B cell (primary cell): ENCODE measurements around the gene TPMT. TPM values are rescaled to one million over a fixed set of nuclear protein-coding genes. Genes with fewer than 3 reads are reported as not detected.

Experiments used
- ATAC-seq: fragments of 200-7000 bp; cut with Tn5 transposase; one replicate; pipeline ENCODE4 v1.10.0; 2021; ENCODE audit warnings: low read depth, mild to moderate bottlenecking, moderate number of reproducible peaks, moderate library complexity
- CTCF ChIA-PET: fragments of 350-600 bp; sonication (Branson Sonifier 250); formaldehyde crosslinking; loops from one replicate; lab custom pipeline; 2021; ENCODE audit warnings: antibody characterized with exemption, inconsistent platforms; lab: Charles Lee
- POLR2A ChIA-PET: fragments of 350-600 bp; sonication (Branson Sonifier 250); formaldehyde crosslinking; loops from one replicate; lab custom pipeline; 2021; ENCODE audit warnings: antibody characterized with exemption; lab: Charles Lee
- DNase-seq: peaks from one replicate; pipeline ENCODE4 v3.0.0; 2013
- H2AFZ ChIP-seq: 2 replicates; pipeline ENCODE4 v1.6.1; 2012; ENCODE audit warnings: mild to moderate bottlenecking, low read depth, low read length; ENCODE audit not compliant: insufficient read depth, poor library complexity, severe bottlenecking
- H3K27ac ChIP-seq, 2 donors: 1 replicate in 1 of 2; 2 replicates in 1 of 2; pipeline ENCODE4 v1.5.1; 2012 to 2013; ENCODE audit warnings: low read length in 2 of 2, mild to moderate bottlenecking in 2 of 2, moderate library complexity in 1 of 2
- H3K27me3 ChIP-seq, 4 experiments: fragments of 200-600 bp in 1 of 4; sonication (generic) in 1 of 4; replicated peaks in 1 of 4; 1 replicate in 2 of 4; 2 replicates in 2 of 4; pipeline versions ENCODE4 v1.6.1 to v1.7.0; 2013 to 2016; ENCODE audit warnings: low read length in 3 of 4, mild to moderate bottlenecking in 2 of 4, mixed read lengths in 1 of 4, moderate library complexity in 1 of 4; ENCODE audit not compliant: insufficient read depth in 4 of 4, control insufficient read depth in 3 of 4; ENCODE audit errors: control extremely low read depth in 1 of 4
- H3K36me3 ChIP-seq, 2 experiments: replicated peaks in 1 of 2; 1 replicate in 1 of 2; 2 replicates in 1 of 2; pipeline versions ENCODE4 v1.6.1 to v1.7.1; 2013; ENCODE audit warnings: low read length in 1 of 2; ENCODE audit not compliant: insufficient read depth in 2 of 2, control insufficient read depth in 1 of 2; ENCODE audit errors: control extremely low read depth in 1 of 2, extremely low read depth in 1 of 2
- H3K4me1 ChIP-seq, 2 donors: fragments of 200-600 bp in 1 of 2; sonication (generic) in 1 of 2; 1 replicate in 1 of 2; 2 replicates in 1 of 2; pipeline versions ENCODE4 v1.5.1 to v1.6.1; 2013 to 2017; ENCODE audit warnings: low read length in 2 of 2; ENCODE audit not compliant: control insufficient read depth in 2 of 2, insufficient read depth in 2 of 2
- H3K4me2 ChIP-seq: replicated peaks from 2 replicates; pipeline ENCODE3; 2012; ENCODE audit warnings: mild to moderate bottlenecking, low read depth, low read length; ENCODE audit not compliant: poor library complexity, severe bottlenecking
- H3K4me3 ChIP-seq, 5 experiments: fragments of 200-600 bp in 1 of 5; sonication (generic) in 1 of 5; 1 replicate in 3 of 5; 2 replicates in 2 of 5; pipeline versions ENCODE4 v1.5.1 to v1.7.0; 2011 to 2016; ENCODE audit warnings: low read length in 4 of 5, mild to moderate bottlenecking in 4 of 5, low read depth in 2 of 5, control low read depth in 1 of 5, moderate library complexity in 1 of 5; ENCODE audit not compliant: insufficient read depth in 1 of 5; ENCODE audit errors: control extremely low read depth in 1 of 5, extremely low read depth in 1 of 5
- H3K79me2 ChIP-seq: fragments of 200-600 bp; sonication (generic); one replicate; pipeline ENCODE4 v1.6.0; 2016; ENCODE audit warnings: low read length; ENCODE audit not compliant: control insufficient read depth, insufficient read depth
- H3K9ac ChIP-seq: fragments of 200-600 bp; sonication (generic); 2 replicates; pipeline ENCODE4 v1.6.1; 2017; ENCODE audit warnings: mild to moderate bottlenecking, low read length, moderate library complexity
- H3K9me3 ChIP-seq, 3 donors: one replicate each; pipeline versions ENCODE4 v1.6.1 to v1.7.1; 2013; ENCODE audit warnings: low read length in 2 of 3; ENCODE audit not compliant: control insufficient read depth in 2 of 3, insufficient read depth in 1 of 3; ENCODE audit errors: control extremely low read depth in 1 of 3
- H4K20me1 ChIP-seq: 2 replicates; pipeline ENCODE4 v1.6.0; 2012; ENCODE audit warnings: mild to moderate bottlenecking, low read length; ENCODE audit not compliant: insufficient read depth, control insufficient read depth, poor library complexity, severe bottlenecking
- H3K27ac Mint-ChIP-seq: one replicate; pipeline ENCODE4 v1.8.0; 2021; ENCODE audit warnings: mixed read lengths
- H3K27me3 Mint-ChIP-seq: one replicate; pipeline ENCODE4 v1.8.0; 2021; ENCODE audit warnings: mixed read lengths
- H3K4me1 Mint-ChIP-seq: one replicate; pipeline ENCODE4 v1.8.0; 2021; ENCODE audit warnings: mixed read lengths
- H3K4me3 Mint-ChIP-seq: one replicate; pipeline ENCODE4 v1.8.0; 2021; ENCODE audit warnings: mixed read lengths
- H3K9me3 Mint-ChIP-seq: one replicate; pipeline ENCODE4 v1.8.0; 2022; ENCODE audit warnings: mixed read lengths; ENCODE audit not compliant: insufficient read depth
- EZH2 ChIP-seq: IDR thresholded peaks from 2 replicates; pipeline ENCODE4 v1.6.1; 2012; ENCODE audit warnings: borderline replicate concordance, low read depth, mild to moderate bottlenecking, moderate library complexity, low read length; ENCODE audit not compliant: insufficient read depth, poor library complexity, severe bottlenecking
- WGBS: methylation state at CpG from one replicate; pipeline ENCODE4 v1.1.5; 2013; ENCODE audit warnings: missing lambda C conversion rate; ENCODE audit not compliant: insufficient coverage; 5-methylcytosine and 5-hydroxymethylcytosine counted together
- intact Hi-C: fragments of 100-400 bp; cut with micrococcal nuclease; formaldehyde crosslinking; loops from one replicate; pipeline ENCODE4 v1.10.0; 2022
- polyA plus RNA-seq: library from polyadenylated mRNA; depleted of rRNA; stranded (reverse); fragments of >200 nt; gene quantifications from 2 replicates; pipeline ENCODE4 v1.2.3, GENCODE V29; 2012
- total RNA-seq, 2 donors: library from RNA; stranded (reverse); fragments of 120-200 nt in 1 of 2; gene quantifications; 1 replicate in 1 of 2; 2 replicates in 1 of 2; pipeline versions ENCODE4 v1.2.3 to v1.2.4, GENCODE V29; 2013 to 2022
- TF ChIP-seq, protein P1 (sequence below): fragments of 200-600 bp; IDR thresholded peaks from one replicate; pipeline ENCODE4 v1.8.0; 2022; ENCODE audit warnings: antibody characterized with exemption, mild to moderate bottlenecking

TPMT gene
- total and polyA plus RNA-seq, 2 donors (not counting 1 experiment from before 2014, with no cell fraction given) = 1.9 to 2.5 TPM

DNA sequence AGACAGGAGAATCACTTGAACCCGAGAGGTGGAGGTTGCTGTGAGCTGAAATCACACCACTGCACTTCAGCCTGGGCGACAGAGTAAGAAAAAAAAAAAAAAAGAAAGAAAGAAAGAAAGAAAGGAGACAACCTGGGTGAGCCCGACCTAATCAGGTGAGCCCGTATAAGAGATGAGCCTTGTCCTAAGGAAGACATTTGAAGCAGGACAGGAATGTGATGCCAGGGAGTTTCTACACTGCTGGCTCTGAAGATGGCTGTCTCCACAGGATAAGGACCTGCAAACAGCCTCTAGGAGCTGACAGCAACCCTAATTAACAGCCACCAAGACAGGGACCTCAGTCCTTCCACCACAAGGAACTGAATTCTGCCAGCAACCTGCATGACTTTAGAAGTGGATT, 74.3 kb downstream of the TPMT start:
- intact Hi-C loops = no loop called here
- H3K79me2 ChIP-seq = no peaks in the 10 kb centered on the region
- Mint-ChIP-seq H3K4me1 (no peaks in the 10 kb centered on the region), H3K27me3 (peaks cover 10% of the 10 kb centered on the region), H3K9me3 (no peaks in the 10 kb centered on the region), H3K4me3 (no peak overlapping the region), H3K27ac (no peak overlapping the region)
- ChIA-PET POLR2A (no interaction called here), CTCF (no interaction called here)
- no peak overlapping the region for H3K9ac ChIP-seq
- WGBS = 86% methylated on average over 3 of the region's 4 CpGs
- no peak overlapping the region for H3K4me2 ChIP-seq
- no peaks in the 10 kb centered on the region for H3K4me1 ChIP-seq
- H3K9me3 ChIP-seq = peaks cover 0 to 1% (median 0%) of the 10 kb centered on the region in 3 donors
- no peak overlapping the region for H3K27ac ChIP-seq
- H4K20me1 ChIP-seq = no peaks in the 10 kb centered on the region
- no peak overlapping the region for H3K4me3 ChIP-seq
- DNase-seq (no peak), ATAC-seq (no peak)
- H3K27me3 ChIP-seq = no peaks in the 10 kb centered on the region
- no peaks in the 10 kb centered on the region for H3K36me3 ChIP-seq
- no peak overlapping the region for H2AFZ ChIP-seq
- TF ChIP-seq, protein P1, sequence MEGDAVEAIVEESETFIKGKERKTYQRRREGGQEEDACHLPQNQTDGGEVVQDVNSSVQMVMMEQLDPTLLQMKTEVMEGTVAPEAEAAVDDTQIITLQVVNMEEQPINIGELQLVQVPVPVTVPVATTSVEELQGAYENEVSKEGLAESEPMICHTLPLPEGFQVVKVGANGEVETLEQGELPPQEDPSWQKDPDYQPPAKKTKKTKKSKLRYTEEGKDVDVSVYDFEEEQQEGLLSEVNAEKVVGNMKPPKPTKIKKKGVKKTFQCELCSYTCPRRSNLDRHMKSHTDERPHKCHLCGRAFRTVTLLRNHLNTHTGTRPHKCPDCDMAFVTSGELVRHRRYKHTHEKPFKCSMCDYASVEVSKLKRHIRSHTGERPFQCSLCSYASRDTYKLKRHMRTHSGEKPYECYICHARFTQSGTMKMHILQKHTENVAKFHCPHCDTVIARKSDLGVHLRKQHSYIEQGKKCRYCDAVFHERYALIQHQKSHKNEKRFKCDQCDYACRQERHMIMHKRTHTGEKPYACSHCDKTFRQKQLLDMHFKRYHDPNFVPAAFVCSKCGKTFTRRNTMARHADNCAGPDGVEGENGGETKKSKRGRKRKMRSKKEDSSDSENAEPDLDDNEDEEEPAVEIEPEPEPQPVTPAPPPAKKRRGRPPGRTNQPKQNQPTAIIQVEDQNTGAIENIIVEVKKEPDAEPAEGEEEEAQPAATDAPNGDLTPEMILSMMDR = no peak
- no peak for TF ChIP-seq EZH2

DNA sequence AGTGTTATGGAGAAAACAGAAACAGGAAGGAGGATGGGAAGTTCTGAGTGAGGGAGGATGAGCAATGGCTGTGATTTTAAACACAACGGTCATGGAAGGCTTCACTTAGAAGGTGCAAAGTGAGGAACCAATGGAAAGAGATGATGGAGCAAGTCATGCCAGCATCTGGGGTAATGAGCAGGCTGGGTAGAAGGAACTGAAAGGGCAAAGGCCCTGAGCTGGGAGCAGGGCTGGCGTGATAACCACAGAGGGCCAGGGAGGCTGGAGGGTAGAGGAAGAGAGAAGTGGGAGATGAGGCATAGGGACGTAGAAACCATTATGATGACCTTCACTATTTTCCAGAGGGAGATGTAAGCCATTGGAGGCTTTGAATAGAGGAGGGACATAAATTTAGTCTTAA, 76.0 kb downstream of the TPMT start:
- H3K4me3 ChIP-seq = no peak overlapping the region
- H3K4me2 ChIP-seq = no peak overlapping the region
- H3K27ac Mint-ChIP-seq = no peak overlapping the region
- POLR2A ChIA-PET = no interaction called here
- DNase-seq (no peak), ATAC-seq (no peak)
- no peaks in the 10 kb centered on the region for H4K20me1 ChIP-seq
- no peaks in the 10 kb centered on the region for H3K27me3 ChIP-seq
- no peak overlapping the region for H3K4me3 Mint-ChIP-seq
- H3K4me1 ChIP-seq = no peaks in the 10 kb centered on the region
- H3K9ac ChIP-seq = no peak overlapping the region
- H2AFZ ChIP-seq = no peak overlapping the region
- TF ChIP-seq, protein P1 = no peak
- no peak for TF ChIP-seq EZH2
- CTCF ChIA-PET = no interaction called here
- no peaks in the 10 kb centered on the region for H3K79me2 ChIP-seq
- peaks cover 4% of the 10 kb centered on the region for H3K9me3 Mint-ChIP-seq
- intact Hi-C loops = no loop called here
- peaks cover 0 to 4% (median 3%) of the 10 kb centered on the region in 3 donors for H3K9me3 ChIP-seq
- H3K27ac ChIP-seq = no peak overlapping the region
- no peaks in the 10 kb centered on the region for H3K4me1 Mint-ChIP-seq
- H3K27me3 Mint-ChIP-seq = peaks cover 10% of the 10 kb centered on the region
- WGBS = 61% methylated on average over 2 of the region's 3 CpGs
- no peaks in the 10 kb centered on the region for H3K36me3 ChIP-seq

Other genes with a start within 250 kb of the TPMT start
- gene KIF13A, start 167.4 kb downstream of the TPMT start, total RNA-seq = 21.3 and 23.4 TPM in 2 replicates
- gene KIF13A, start 167.4 kb downstream of the TPMT start, polyA plus RNA-seq = 2.1 and 3.1 TPM in 2 replicates
- 1.0 and 1.1 TPM in 2 replicates for gene NHLRC1, start 32.4 kb downstream of the TPMT start, total RNA-seq
- 0.31 and 0.45 TPM in 2 replicates for gene NHLRC1, start 32.4 kb downstream of the TPMT start, polyA plus RNA-seq
- gene KDM1B, start 345 bp upstream of the TPMT start, total RNA-seq = 10.0 and 10.9 TPM in 2 replicates
- gene KDM1B, start 345 bp upstream of the TPMT start, polyA plus RNA-seq = 16.0 and 18.9 TPM in 2 replicates
- gene DEK, start 109.5 kb upstream of the TPMT start, total RNA-seq = 103 and 114 TPM in 2 replicates
- gene DEK, start 109.5 kb upstream of the TPMT start, polyA plus RNA-seq = 13.6 and 24.1 TPM in 2 replicates
- 17.0 and 21.4 TPM in 2 replicates for gene RNF144B, start 232.3 kb upstream of the TPMT start, total RNA-seq
- 3.0 and 4.8 TPM in 2 replicates for gene RNF144B, start 232.3 kb upstream of the TPMT start, polyA plus RNA-seq